GM23338 (cell line): Measurements from ENCODE around the gene RAB11FIP3.

Source experiments
- CREB1 ChIP-seq: fragments of 250-450 bp; sonication (Bioruptor Pico); IDR thresholded peaks from 2 replicates; pipeline ENCODE4 v1.5.0; 2020; ENCODE audit warnings: low read depth, mild to moderate bottlenecking, moderate library complexity
- EZH2 ChIP-seq: fragments of 200-600 bp; sonication (generic); IDR thresholded peaks from one replicate; pipeline ENCODE4 v1.8.0; 2017; ENCODE audit warnings: antibody characterized with exemption, mild to moderate bottlenecking, low read depth; ENCODE audit not compliant: unreplicated experiment
- NANOG ChIP-seq: IDR thresholded peaks from 2 replicates; pipeline ENCODE4 v1.6.1; 2016; ENCODE audit warnings: antibody characterized with exemption, borderline replicate concordance
- POLR2AphosphoS5 ChIP-seq: IDR thresholded peaks from 2 replicates; pipeline ENCODE4 v1.6.1; 2016; ENCODE audit warnings: antibody characterized with exemption, low read depth
- TF ChIP-seq, protein P1 (sequence below), 2 experiments: fragments of 200-600 bp in 1 of 2; sonication (generic) in 1 of 2; conservative IDR thresholded peaks; 2 replicates each; pipeline versions ENCODE4 v1.5.1 to v1.6.1; 2016 to 2017; ENCODE audit warnings: antibody characterized with exemption in 2 of 2, low read depth in 2 of 2, mild to moderate bottlenecking in 2 of 2, moderate library complexity in 1 of 2
- TF ChIP-seq, protein P2 (sequence below): IDR thresholded peaks from one replicate; pipeline ENCODE4 v1.6.1; 2018; ENCODE audit warnings: antibody characterized with exemption; ENCODE audit not compliant: unreplicated experiment

DNA sequence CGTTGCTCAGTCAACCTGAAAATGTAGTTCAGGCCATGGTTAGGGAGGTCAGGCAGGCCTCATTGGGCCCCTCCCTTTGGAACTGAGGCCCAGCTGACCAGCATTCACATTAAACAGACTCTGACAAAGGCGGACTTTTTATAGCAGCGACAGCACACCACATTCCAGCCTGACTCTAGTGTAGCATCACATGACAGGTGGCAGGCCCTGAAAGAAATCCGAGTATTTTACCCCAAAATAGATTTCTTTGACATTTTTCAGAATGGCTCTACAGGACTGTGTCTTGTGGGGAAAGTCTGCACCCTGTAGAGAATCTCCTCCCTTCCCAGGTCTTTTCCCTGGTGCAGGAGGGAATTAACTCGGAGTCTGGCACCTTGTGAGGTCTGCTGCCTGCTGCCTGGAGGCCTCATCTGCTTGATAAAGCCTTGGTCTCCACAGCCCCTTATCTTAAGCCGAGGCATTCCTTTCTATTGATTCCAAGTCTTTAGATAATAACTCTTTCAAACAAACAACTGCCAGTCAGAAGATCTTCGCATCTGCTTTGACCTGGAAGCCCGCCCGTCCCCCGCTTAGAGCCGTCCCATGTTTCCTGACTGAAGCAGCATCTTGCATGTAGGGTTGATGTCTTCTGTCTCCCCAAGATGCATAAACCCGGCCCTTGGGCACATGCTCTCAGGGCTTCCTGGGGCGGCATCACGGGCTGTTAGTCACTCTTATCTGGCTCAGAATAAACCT lies 58.1 kb downstream of the RAB11FIP3 start:
- no peak for TF ChIP-seq EZH2
- TF ChIP-seq POLR2AphosphoS5 = no peak
- TF ChIP-seq, protein P1, sequence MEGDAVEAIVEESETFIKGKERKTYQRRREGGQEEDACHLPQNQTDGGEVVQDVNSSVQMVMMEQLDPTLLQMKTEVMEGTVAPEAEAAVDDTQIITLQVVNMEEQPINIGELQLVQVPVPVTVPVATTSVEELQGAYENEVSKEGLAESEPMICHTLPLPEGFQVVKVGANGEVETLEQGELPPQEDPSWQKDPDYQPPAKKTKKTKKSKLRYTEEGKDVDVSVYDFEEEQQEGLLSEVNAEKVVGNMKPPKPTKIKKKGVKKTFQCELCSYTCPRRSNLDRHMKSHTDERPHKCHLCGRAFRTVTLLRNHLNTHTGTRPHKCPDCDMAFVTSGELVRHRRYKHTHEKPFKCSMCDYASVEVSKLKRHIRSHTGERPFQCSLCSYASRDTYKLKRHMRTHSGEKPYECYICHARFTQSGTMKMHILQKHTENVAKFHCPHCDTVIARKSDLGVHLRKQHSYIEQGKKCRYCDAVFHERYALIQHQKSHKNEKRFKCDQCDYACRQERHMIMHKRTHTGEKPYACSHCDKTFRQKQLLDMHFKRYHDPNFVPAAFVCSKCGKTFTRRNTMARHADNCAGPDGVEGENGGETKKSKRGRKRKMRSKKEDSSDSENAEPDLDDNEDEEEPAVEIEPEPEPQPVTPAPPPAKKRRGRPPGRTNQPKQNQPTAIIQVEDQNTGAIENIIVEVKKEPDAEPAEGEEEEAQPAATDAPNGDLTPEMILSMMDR (conservative IDR thresholded peaks at IDR 0.05; ENCODE audit: low read depth in 2 of 2) = no peak
- TF ChIP-seq, protein P2, sequence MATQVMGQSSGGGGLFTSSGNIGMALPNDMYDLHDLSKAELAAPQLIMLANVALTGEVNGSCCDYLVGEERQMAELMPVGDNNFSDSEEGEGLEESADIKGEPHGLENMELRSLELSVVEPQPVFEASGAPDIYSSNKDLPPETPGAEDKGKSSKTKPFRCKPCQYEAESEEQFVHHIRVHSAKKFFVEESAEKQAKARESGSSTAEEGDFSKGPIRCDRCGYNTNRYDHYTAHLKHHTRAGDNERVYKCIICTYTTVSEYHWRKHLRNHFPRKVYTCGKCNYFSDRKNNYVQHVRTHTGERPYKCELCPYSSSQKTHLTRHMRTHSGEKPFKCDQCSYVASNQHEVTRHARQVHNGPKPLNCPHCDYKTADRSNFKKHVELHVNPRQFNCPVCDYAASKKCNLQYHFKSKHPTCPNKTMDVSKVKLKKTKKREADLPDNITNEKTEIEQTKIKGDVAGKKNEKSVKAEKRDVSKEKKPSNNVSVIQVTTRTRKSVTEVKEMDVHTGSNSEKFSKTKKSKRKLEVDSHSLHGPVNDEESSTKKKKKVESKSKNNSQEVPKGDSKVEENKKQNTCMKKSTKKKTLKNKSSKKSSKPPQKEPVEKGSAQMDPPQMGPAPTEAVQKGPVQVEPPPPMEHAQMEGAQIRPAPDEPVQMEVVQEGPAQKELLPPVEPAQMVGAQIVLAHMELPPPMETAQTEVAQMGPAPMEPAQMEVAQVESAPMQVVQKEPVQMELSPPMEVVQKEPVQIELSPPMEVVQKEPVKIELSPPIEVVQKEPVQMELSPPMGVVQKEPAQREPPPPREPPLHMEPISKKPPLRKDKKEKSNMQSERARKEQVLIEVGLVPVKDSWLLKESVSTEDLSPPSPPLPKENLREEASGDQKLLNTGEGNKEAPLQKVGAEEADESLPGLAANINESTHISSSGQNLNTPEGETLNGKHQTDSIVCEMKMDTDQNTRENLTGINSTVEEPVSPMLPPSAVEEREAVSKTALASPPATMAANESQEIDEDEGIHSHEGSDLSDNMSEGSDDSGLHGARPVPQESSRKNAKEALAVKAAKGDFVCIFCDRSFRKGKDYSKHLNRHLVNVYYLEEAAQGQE = no peak
- no peak for TF ChIP-seq CREB1 (CRISPR knock-in tag)
- TF ChIP-seq NANOG = no peak
